ENCODE measurements around the gene ATP11A.

Gene ATP11A

DNA sequence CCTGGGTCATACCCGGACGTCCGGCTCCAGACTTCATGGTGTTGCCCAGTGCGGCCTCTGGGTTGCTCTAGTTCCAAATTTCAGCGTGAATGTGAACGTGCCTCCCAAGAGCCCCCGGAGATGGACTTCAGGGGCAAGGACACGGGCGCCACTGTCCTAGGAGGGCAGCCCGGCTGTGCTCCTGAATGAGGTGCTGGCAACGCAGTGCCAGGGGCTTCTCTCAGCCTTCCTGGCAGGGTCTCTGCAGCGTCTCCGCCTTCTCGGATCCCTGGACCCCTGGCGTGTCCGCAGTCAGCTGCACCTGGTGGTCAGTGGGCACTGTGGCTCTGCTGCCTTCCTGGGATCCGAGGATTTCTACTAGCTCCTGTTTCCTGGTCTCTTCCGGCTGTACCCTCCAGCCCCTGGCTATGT lies 177.5 kb downstream of the ATP11A start:
- no peak for DNase-seq (ENCODE audit: low read depth)
- no peak overlapping the region for H3K4me3 ChIP-seq (ENCODE audit: low read depth, low read length)
- no peak for TF ChIP-seq CTCF (IDR thresholded peaks at IDR 0.05; ENCODE audit: low read depth, low read length, missing control alignments)

GRCh38 chr13:112868308-112868707 lies 178.5 kb downstream of the ATP11A start:
- DNase-seq (ENCODE audit: low read depth) = no peak
- TF ChIP-seq CTCF (IDR thresholded peaks at IDR 0.05; ENCODE audit: low read depth, low read length, missing control alignments) = no peak
- no peak overlapping the region for H3K4me3 ChIP-seq (ENCODE audit: low read depth, low read length)

DNA sequence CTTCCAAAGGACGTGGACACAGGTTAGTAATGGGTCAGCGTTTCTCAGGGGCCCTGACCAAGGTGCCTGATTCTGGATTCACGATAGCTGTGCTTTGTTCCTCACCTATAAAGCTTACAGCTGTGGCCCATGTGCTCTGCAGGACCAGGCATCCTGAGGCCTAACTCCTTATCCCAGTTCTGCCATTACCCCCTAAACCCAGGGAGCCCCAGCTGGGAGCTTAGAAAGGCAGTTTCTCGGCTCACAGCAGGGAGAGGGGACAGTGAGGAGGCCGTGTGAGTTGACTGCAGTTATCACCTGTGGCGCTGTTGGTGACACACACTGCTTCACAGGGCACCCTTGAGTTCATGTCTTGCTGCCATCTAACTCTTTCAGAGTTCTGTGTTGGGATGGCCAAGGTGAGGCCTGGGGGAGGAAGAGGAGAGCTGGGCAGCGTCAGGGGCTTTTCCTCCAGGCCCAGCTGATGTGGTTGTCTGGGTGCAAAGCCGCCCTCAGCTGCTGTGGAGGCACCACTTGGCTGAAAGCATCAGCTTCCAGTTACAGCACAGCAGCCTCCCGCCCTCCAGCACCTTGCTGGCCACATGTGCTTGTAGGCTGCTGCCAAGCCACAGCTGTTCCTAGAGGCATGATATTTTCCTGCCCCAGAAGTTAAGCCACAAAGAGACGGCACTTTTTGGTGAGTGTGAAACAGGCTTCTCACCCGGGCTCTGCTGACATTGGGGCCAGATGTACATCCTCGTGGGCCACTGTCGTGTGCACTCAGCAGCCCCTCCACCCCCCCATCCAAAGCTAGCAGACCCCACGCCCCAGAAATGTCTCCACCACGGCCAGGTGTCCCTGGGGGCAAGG lies 179.6 kb downstream of the ATP11A start:
- H3K4me3 ChIP-seq (ENCODE audit: low read depth, low read length) = no peak overlapping the region
- DNase-seq (ENCODE audit: low read depth) = no peak
- no peak for TF ChIP-seq CTCF (IDR thresholded peaks at IDR 0.05; ENCODE audit: low read depth, low read length, missing control alignments)

DNA sequence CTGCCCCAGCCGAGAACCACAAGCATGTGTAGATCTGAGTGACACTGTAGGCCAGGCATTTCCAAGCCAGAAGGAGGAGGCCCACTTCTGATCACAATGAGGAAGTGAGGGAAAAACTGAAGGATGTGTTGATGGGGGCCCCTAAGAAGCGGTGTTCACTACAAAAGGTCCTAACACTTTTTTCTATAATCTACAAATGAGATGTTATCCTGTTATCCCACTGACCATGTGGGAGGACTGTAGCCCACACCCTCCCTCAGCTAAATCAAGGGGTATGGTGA lies 180.2 kb downstream of the ATP11A start:
- DNase-seq (ENCODE audit: low read depth) = no peak
- TF ChIP-seq CTCF (IDR thresholded peaks at IDR 0.05; ENCODE audit: low read depth, low read length, missing control alignments) = no peak
- H3K4me3 ChIP-seq (ENCODE audit: low read depth, low read length) = no peak overlapping the region

GRCh38 chr13:112870737-112871287 lies 181.0 kb downstream of the ATP11A start:
- no peak overlapping the region for H3K4me3 ChIP-seq (ENCODE audit: low read depth, low read length)
- no peak for TF ChIP-seq CTCF (IDR thresholded peaks at IDR 0.05; ENCODE audit: low read depth, low read length, missing control alignments)
- no peak for DNase-seq (ENCODE audit: low read depth)

GRCh38 chr13:112871742-112872141 lies 181.9 kb downstream of the ATP11A start:
- TF ChIP-seq CTCF (IDR thresholded peaks at IDR 0.05; ENCODE audit: low read depth, low read length, missing control alignments) = no peak
- no peak overlapping the region for H3K4me3 ChIP-seq (ENCODE audit: low read depth, low read length)
- no peak for DNase-seq (ENCODE audit: low read depth)

GRCh38 chr13:112872657-112873631 lies 183.1 kb downstream of the ATP11A start:
- DNase-seq (ENCODE audit: low read depth) = peak; percentile 89
- H3K4me3 ChIP-seq (ENCODE audit: low read depth, low read length) = peak overlapping the region; percentile 16; the same call in 1 of the 2 replicates
